Measurements from ENCODE around the gene C1R. TPM values are rescaled to one million over a fixed set of nuclear protein-coding genes. Genes with fewer than 3 reads are reported as not detected.
"Not testable (repeated sequence)": the region's sequence is repeated elsewhere in the genome, so short reads cannot be mapped to it uniquely, and the experiment has no call there.

C1R gene
- total RNA-seq, 1 donor from 2014 or later: 82.9 TPM

GRCh38 chr12:7068240-7068993, 23.8 kb downstream of the C1R start:
- DNase-seq (ENCODE audit: low read depth): no peak

DNA sequence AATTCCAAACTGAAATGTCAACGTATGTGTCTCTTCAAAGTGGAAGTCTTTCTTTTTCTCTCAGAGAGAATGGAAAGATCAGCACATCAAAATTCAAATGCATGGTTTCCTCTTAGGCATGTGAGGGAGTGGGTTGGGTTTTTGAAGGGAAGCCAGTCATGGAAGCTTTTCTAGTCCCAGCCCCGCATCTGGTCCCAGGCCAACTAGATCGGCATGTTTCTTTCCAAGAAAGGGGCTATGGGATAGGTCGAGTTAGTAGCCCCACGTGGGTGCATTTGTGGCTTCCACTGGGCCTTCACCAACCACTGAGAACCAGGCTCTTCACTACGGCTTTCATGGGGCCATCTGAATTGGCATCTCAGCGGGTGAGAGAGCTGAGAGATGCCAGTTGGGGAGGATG, 25.1 kb downstream of the C1R start:
- no peak for DNase-seq (ENCODE audit: low read depth)

- DNase-seq (ENCODE audit: low read depth): no peak
Observed at GRCh38 chr12:7066596-7066995, 25.6 kb downstream of the C1R start.

DNA sequence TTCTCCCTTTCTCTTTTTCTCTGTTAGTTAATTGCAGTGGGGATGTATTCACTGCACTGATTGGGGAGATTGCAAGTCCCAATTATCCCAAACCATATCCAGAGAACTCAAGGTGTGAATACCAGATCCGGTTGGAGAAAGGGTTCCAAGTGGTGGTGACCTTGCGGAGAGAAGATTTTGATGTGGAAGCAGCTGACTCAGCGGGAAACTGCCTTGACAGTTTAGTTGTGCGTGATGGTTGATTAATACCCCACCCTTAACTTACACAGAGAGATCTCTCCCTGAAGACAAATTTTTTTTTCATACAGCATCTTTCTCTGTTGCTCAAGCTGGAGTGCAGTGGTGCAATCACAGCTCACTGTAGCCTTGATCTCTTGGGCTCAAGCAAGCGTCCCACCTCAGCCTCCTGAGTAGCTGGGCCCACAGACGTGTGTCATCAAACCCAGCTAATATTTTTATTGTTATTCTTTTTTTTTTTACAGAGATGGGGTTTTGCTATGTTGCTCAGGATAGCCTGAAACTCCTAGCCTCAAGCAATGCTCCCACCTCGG, 27.1 kb downstream of the C1R start:
- DNase-seq (ENCODE audit: low read depth): no peak

DNA sequence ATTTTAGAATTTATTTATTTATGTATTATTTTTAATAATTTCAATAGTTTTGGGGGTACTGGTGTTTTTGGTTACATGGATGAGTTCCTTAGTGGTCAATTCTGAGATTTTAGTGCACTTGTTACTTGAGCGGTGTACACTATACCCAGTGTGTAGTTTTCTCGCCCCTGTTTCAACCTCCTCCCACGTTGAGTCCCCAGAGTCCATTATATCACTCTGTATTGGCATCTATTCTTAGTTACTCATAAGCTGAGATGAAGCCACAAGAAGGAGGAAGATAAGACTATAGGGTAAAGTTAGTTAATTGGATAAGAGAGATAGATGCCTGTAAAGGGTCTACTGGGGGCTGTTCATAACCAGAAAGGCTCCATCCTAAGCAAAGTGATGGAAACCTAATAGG, 27.7 kb downstream of the C1R start:
- no peak for DNase-seq (ENCODE audit: low read depth)

GRCh38 chr12:7061596-7061995, 30.6 kb downstream of the C1R start:
- DNase-seq (ENCODE audit: low read depth): no peak

- DNase-seq (ENCODE audit: low read depth): no peak
Observed at GRCh38 chr12:7061138-7061537, 31.1 kb downstream of the C1R start.

DNA sequence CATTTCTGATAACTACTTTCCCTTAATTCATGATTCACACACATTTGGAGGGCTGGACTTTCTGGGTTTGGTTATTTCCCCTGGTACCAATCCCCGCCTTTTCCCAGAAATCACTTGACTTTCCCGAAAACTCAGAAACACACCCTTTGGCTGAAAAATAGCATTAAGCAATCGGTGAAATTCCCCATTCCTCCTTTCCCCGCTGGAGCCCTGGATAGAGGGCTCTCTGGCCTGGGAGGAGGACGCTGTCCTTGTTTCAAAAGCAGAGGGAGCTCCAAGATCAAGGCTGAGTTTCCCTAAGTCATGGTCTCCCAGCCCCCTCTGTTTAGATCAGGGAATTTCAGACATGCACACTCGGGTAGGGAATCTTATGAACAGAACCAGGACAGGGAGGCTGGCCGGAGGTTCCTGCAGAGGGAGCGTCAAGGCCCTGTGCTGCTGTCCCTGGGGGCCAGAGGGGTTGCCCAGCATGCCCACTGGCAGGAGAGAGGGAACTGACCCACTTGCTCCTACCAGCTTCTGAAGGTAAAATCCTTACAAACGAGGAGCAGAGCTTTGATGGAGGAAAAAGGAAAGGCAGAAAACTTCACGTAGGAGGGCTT, 31.8 kb downstream of the C1R start, which contains the start of gene C1S:
Gene C1S, plus strand, starts transcription at position 366 of the 602 bp plus-strand sequence. CDS start 1,195 bp downstream, outside the sequence.
- peak; percentile 95 for DNase-seq (ENCODE audit: low read depth)

- no peak for DNase-seq (ENCODE audit: low read depth)
Observed at GRCh38 chr12:7059780-7060179, 32.5 kb downstream of the C1R start.

DNA sequence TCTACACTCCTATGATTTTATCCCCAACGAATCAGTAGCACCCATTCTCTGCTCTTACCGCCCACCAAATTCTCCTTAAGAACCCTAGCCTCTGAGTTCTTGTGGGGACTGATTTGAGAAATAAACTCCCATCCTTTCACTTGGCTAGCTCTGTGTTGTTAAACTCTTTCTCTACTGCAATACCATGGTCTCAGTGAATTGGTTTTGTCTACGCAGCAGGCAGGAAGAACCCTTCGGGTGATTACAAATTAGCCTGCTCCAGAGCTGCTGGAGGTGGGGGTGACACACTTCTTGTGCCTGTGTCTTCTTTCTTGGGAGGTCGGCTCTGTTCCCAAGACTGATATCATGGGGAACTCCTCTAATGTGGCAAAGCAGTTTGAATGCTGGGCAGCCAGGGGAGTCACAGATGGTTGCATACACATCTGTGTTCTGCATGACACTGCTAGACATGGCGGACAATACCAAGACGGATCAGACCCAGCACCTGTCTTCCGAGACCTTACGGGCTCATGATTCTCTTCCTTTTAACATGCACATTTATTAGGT, 33.3 kb downstream of the C1R start:
- DNase-seq (ENCODE audit: low read depth): no peak

DNA sequence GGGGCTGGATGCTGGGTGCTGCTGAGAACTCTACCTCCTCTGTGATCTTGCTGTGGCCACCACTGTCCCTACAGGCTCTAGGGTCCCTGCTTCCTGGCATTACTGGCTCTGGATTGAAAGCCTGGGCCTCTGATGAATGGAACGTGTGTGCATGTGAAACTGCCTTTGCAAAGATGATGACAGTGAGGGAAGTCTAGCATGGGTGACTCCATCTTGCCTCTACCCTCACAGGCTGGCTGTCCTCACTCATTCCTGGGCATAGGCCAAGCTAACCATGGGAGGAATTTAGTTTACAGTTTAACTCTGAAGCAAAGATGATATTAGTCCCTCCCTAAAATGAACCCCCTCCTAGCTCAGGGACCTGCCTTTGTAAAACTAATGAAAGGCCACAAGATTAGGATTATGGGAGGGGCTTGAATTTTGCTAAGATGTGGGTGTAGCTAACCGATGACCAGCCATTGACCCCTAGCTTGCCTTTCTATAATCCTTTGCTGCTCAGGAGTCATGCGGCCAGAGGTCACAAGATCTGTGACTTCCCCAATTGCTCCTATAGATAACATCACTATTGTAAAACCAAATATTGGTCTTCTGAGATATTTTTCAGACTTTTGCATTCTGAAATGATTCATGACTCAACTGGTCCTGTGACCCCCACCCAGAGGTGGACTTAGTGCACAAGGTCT, 33.9 kb downstream of the C1R start:
- DNase-seq (ENCODE audit: low read depth): no peak

DNA sequence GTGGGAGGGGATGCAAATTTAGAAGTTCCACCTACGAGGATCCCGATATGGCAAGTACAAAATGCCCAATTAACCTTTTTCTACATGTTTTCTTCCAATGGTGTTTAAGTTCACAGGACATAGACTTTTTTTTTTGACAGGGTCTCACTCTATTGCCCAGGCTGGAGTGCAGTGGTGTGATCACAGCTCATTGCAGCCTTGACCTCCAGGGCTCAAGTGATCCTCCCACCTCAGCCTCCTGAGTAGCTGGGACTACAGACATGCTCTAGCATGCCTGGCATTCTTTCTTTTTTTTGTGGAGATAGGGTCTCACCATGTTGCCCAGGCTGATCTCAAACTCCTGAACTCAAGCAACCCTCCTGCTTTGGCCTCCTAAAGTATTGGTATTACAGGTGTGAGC, 36.5 kb downstream of the C1R start:
- DNase-seq (ENCODE audit: low read depth): not testable (repeated sequence)

- DNase-seq (ENCODE audit: low read depth): no peak
Observed at GRCh38 chr12:7054925-7055324, 37.3 kb downstream of the C1R start.

DNA sequence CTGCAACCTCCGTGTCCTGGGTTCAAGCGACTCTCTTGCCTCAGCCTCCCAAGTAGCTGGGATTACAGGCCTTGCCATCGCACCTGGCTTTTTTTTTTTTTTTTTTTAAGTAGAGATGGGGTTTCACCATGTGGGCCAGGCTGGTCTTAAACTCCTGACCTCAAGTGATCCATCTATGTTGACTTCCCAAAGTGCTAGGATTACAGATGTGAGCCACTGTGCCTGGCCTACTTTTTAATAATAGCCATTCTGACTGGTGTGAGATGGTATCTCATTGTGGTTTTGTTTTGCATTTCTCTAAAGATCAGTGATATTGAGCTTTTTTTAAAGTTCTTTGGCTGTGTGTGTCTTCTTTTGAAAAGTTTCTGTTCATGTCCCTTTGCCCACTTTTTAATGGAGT, 42.3 kb downstream of the C1R start:
- DNase-seq (ENCODE audit: low read depth): not testable (repeated sequence)

DNA sequence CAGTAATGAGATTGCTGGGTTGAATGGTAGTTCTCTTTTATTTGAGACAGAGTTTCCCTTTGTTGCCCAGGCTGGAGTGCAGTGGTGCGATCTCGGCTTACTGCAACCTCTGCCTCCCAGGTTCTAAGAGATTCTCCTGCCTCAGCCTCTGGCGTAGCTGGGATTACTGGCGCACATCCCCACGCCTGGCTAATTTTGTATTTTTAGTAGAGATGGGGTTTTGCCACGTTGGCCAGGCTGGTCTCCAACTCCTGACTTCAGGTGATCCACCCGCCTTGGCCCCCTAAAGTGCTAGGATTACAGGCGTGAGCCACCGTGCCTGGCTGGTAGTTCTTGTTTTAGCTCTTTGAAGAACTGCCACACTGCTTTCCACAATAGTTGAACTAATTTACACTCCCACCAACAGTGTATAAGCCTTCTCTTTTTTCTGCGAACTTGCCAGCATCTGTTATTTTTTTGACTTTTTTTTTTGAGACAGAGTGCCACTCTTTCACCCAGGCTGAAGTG, 42.7 kb downstream of the C1R start:
- DNase-seq (ENCODE audit: low read depth): not testable (repeated sequence)

DNA sequence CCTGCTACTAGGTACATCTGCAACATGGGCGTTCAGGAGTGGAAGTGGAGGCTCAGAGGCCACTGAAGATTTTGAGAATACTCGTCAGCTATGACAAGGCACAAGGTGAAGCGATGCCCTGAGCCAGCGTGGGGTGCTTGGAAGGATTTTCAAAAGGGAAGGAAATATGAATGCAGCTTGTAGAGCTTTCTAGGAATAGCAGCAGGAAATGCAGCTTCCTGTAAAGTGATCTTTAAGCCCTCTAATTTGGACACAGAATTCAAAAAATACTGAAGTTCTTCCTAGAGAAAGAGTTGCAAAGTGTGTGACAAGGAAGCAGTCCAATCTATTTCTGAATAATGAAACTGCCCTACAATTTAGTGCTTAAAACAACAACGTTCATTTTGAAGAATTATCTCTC, 44.9 kb downstream of the C1R start:
- no peak for DNase-seq (ENCODE audit: low read depth)

- no peak for DNase-seq (ENCODE audit: low read depth)
Observed at GRCh38 chr12:7046383-7047105, 45.7 kb downstream of the C1R start.

- DNase-seq (ENCODE audit: low read depth): no peak
Observed at GRCh38 chr12:7045913-7046312, 46.3 kb downstream of the C1R start.

DNA sequence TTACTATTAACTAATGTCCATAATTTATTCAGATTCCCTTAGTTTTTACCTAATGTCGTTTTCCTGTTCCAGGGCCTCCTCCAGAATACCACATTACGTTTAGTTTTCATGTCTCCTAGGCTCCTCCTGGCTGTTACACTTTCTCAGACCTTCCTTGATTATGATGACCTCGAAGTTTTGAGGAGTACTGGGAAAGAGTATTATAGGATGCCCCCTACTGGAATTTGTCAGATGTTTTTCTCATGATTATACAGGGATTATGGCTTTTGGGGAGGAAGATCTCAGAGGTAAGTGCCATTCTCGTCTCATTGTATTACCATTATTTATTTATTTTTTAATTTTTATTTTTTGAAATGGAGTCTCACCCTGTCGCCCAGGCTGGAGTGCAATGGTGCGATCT, 49.4 kb downstream of the C1R start:
- DNase-seq (ENCODE audit: low read depth): peak; percentile 61

DNA sequence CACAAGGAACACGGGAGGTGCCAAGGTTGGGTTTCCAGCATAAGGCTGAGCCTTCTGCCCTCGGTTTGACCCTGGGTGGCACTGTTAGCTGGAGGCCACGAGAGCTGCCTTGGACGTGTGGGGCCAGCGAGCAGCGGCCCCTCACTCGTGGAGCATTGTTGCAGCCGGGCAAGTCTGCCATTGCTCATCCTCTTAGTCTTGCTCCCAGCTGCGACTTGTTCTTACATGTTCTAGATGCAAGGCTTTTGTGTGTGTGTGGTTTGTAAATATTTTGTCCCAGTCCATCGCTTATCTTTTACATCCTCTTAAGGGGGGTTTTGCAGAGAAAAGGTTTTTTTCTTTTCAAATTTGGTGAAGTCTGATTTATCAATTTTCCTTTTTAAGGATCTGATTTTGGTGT, 52.8 kb downstream of the C1R start:
- DNase-seq (ENCODE audit: low read depth): no peak

- no peak for DNase-seq (ENCODE audit: low read depth)
Observed at GRCh38 chr12:7038591-7038990, 53.7 kb downstream of the C1R start.

All from renal cortical epithelial cell (primary cell).